NCI-H526 (cell line): Measurements from ENCODE around the gene KPNA1.

ENCODE experiments used
- DNase-seq, 2 experiments: peaks; one replicate each; lab custom pipeline; 2025; lab: John Stamatoyannopoulos, UW

The KPNA1 gene

GRCh38 chr3:122415104-122415744 lies 99.5 kb downstream of the KPNA1 start:
- DNase-seq, result no peak

GRCh38 chr3:122414391-122414790 lies 100.3 kb downstream of the KPNA1 start:
- DNase-seq, result no peak

DNA sequence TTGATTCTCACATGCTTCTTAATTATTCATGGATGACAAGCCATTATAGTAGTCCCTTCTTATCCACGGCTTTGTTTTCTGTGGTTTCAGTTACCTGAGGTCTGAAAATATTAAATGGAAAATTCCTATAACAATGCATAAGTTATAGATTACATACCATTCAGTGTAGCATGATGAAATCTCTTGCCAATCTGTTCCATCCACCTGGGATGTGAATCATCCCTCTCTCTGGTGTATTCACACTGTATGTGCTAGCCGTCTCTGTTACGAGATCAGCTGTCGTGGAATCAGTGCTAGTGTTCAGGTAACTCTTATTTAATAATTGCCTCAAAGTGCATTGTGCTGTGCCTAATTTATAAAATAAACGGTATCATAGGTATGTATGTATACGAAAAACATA lies 104.1 kb downstream of the KPNA1 start:
- DNase-seq, result no peak

GRCh38 chr3:122410111-122410510 lies 104.6 kb downstream of the KPNA1 start:
- DNase-seq, result no peak

- no peak for DNase-seq
Observed at GRCh38 chr3:122409446-122409845, 105.3 kb downstream of the KPNA1 start.

- DNase-seq, result no peak
Observed at GRCh38 chr3:122407946-122408345, 106.8 kb downstream of the KPNA1 start.

DNA sequence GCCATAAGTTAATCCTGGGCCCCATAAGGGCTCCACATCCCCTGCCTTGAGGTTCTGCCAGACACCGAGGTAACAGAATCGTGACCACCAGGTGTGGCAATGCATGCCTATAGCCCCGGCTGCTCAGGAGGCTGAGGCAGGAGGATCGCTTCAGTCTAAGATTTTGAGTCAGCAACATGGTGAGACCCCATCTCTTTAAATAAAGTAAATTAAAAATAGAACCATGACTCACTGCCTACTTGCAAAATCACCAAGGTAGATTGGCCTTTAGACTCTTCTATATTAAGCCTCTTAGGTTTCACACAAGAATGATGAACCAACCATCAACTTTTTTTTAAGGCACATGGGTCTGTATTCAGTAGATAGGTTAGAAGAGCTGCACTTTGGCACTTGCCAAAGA lies 108.5 kb downstream of the KPNA1 start:
- no peak for DNase-seq

GRCh38 chr3:122405015-122405414 lies 109.7 kb downstream of the KPNA1 start:
- no peak for DNase-seq

GRCh38 chr3:122403489-122403888 lies 111.2 kb downstream of the KPNA1 start:
- DNase-seq, result no peak

- no peak for DNase-seq
Observed at GRCh38 chr3:122398920-122399319, 115.8 kb downstream of the KPNA1 start.

- no peak for DNase-seq
Observed at GRCh38 chr3:122397201-122397600, 117.5 kb downstream of the KPNA1 start.

GRCh38 chr3:122396511-122396910 lies 118.2 kb downstream of the KPNA1 start:
- no peak for DNase-seq

GRCh38 chr3:122395582-122395981 lies 119.2 kb downstream of the KPNA1 start:
- DNase-seq, result no peak

DNA sequence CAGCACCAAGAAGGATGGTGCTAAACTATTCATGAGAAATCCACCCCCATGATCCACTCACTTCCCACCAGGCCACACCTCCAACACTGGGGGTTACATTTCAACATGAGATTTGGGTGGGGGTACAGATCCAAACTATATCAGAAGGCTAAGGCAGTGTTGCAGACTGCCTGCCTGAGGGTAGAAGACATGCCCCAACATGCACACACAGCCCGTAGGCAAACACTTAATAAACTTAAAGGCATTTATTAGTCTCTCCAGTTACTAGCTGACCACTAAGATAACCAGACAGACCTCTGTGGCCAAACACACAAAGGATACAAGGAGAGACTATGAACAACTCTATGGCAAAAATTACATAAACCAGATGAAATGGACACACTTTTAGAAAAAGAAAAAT lies 120.6 kb downstream of the KPNA1 start:
- DNase-seq, result no peak

DNA sequence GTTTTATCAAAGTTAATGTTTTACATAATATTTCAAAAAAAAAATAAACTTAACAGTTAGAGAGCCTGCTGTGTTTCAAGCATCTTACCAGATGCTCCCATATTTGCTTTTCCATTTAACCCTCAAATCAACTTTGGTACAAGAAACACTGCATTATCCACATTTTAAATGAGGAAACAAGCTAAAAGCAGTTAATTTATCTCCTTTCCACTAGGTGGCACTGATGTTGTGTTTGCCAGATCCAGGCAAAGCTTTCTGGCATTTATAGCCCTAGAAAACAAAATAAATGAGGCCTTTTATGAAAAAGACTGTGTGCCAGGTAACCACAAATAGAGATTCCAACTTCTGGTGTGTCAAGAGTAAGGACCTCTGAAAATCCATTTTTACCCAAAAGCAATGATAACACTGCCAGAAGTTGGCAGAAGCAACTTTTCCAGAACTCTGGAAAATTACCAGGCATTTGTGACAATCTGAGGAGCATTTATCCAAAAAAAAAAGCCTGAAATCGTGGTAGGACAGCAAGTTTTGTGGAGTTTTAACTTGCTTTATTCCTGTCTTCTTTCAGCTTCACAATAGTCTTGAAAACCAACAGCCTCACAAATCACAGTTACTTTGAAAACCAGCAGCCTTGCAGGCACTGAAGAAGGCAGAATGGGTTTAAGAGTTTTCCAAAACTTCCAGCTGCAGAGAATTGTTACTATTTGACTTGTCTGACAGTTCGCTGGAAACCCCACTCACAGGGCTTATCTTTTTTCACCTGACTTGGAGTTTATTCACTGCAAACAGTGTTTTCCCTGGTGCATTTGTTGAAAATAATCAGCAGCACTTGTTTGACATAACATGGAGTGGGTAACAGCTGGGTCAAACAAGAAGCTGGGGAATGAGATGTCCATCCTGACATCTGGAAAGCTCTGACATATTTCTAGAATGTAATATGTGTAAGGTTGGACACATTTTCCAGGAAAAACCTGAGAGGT lies 121.6 kb downstream of the KPNA1 start:
- peak; percentile 18 to 63 for DNase-seq

GRCh38 chr3:122391681-122392446 lies 122.9 kb downstream of the KPNA1 start:
- no peak for DNase-seq

GRCh38 chr3:122390665-122391064 lies 124.1 kb downstream of the KPNA1 start:
- no peak for DNase-seq

DNA sequence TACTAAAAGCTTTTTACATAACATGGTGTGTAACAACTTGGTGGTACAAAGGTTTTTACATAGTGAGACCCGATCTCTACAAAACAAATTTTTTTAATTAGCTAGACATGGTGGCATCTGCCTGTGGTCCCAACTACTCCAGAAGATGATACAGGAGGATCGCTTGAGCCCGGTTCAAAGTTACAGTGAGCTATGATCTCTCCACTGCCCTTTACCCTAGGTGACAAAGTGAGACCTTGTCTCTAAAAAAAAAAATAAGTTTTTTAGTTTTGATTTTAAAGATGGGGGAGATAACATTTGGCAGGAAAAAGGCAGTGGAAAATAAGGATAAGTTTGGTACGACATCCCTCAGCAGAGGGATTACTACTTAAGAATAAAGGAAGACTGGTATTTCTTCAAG lies 124.8 kb downstream of the KPNA1 start:
- DNase-seq, result no peak

DNA sequence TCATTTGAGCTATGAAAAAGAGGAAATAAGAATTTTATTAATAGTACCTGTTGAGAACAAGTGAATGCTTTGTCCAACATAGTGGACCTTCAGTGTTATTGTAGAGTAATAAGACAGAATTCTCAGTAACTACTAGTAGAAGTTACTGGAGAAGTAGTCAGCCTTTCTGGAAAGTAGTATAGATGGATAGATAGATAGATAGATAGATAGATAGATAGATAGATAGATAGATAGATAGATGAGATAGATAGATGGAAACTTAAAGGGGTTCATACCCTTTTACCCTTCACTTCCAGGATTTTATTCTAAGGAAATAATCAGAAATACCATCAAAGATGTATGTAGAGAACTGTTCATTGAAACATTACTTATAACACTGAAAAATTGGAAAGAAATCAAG lies 125.5 kb downstream of the KPNA1 start:
- no peak for DNase-seq

DNA sequence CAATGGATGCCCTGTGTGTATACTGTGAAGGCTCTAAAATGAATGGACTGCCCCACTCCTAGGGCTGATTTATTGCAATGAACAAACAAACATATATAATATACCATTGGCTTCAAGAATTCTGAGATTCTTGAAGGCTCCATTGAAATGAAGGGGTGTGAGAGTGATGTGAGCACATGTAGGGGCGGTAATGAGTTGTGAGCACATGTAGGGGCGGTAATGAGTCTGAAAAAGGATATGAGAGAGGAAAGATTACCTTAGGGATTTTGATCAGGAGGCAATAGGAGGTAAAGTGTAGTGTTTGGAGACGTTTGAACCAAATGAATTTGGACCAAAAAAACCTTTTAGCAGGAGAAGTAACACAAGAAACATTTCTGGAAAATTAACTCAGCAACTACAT lies 127.0 kb downstream of the KPNA1 start:
- no peak for DNase-seq

DNA sequence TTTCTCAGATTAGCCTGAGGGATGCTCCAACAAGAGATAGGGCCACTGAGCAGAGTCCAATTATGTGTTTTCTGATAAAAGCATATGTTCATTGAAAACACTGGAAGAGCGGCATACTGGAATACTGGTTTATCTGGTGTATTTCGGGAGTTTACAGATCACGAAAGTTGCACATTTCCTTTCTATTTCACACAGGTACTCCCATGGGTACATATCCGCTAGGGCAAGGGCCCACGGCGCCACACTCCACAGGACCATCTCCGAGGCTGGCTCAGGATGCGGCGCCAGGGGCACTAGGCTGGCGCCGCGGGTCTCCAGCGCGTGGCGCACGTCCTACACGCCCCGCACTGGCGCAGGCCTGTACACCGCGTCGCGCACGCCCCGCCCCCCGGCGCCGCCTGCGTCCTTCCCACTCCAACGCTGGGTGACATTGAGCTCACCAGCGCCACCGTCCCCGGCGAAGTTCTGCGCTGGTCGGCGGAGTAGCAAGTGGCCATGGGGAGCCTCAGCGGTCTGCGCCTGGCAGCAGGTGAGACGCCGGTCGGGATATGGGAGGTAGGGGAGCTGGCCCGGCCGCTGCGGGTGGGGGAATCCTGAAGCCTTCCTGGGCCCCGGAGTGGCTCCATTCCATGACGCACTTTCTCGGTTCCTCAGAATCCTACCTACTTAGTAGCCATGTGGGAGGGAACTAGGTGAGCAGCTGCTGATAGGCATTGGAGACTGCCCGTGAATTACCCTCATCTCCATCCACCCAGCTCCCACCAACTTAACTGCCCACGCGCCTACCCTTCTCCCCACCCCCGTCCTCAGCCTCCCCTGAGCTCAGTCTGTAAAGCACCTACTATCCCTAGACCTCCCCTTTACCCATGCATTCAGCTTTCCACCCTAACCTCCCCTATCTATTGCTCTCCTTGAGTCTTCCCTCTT lies 130.7 kb downstream of the KPNA1 start, which contains the start of gene FAM162A:
TSS of gene FAM162A (plus strand) at position 412 of the 927 bp plus-strand sequence. CDS start at position 496, 84 bp downstream.
- DNase-seq, result peak; percentile 91 to 99
